Caco-2 (cell line): ENCODE measurements around the gene MYOZ1. TPM values are rescaled to one million over a fixed set of nuclear protein-coding genes. Genes with fewer than 3 reads are reported as not detected.

Source experiments
- BruUV-seq: library from RNA; stranded (reverse); fragments of 400-500 nt; replicated peaks from 2 replicates; lab custom pipeline; 2021; lab: Mats Ljungman, UMichigan
- CTCF ChIA-PET: fragments of 300-600 bp; sonication (Branson Sonifier 250); formaldehyde crosslinking; loops from one replicate; lab custom pipeline; 2022; ENCODE audit warnings: antibody characterized with exemption; lab: Charles Lee
- POLR2A ChIA-PET: fragments of 300-600 bp; sonication (Branson Sonifier 250); formaldehyde crosslinking; loops from one replicate; lab custom pipeline; 2022; ENCODE audit warnings: antibody characterized with exemption; lab: Charles Lee
- DNase-seq, 2 experiments: peaks; one replicate each; pipeline versions ENCODE4 v3.0.0 to v3.0.0-alpha.2; 2020 to 2022
- H3K27me3 ChIP-seq: replicated peaks from 2 replicates; pipeline ENCODE4 v1.6.0; 2011; ENCODE audit warnings: low read length; ENCODE audit not compliant: control insufficient read depth, insufficient read depth
- H3K36me3 ChIP-seq: 2 replicates; pipeline ENCODE4 v1.5.1; 2011; ENCODE audit warnings: low read length; ENCODE audit not compliant: control insufficient read depth, insufficient read depth
- H3K4me1 ChIP-seq: fragments of 250-450 bp; sonication (Bioruptor Pico); 2 replicates; pipeline ENCODE4 v1.5.1; 2020; ENCODE audit warnings: mild to moderate bottlenecking
- H3K4me3 ChIP-seq: 2 replicates; pipeline ENCODE4 v1.5.1; 2011; ENCODE audit warnings: low read depth, mild to moderate bottlenecking, control low read depth, low read length
- H3K9me3 ChIP-seq: fragments of 250-450 bp; sonication (Bioruptor Pico); 2 replicates; pipeline ENCODE4 v1.5.1; 2020; ENCODE audit warnings: mild to moderate bottlenecking, moderate library complexity
- H3K27ac Mint-ChIP-seq: one replicate; pipeline ENCODE4 v1.8.0; 2022; ENCODE audit warnings: mixed read lengths; ENCODE audit not compliant: unreplicated experiment
- H3K27me3 Mint-ChIP-seq: one replicate; pipeline ENCODE4 v1.8.0; 2022; ENCODE audit warnings: mixed read lengths; ENCODE audit not compliant: insufficient read depth, unreplicated experiment
- H3K36me3 Mint-ChIP-seq: one replicate; pipeline ENCODE4 v1.8.0; 2022; ENCODE audit warnings: mild to moderate bottlenecking, mixed read lengths; ENCODE audit not compliant: insufficient read depth, unreplicated experiment
- H3K4me1 Mint-ChIP-seq: one replicate; pipeline ENCODE4 v1.8.0; 2022; ENCODE audit warnings: low read depth, mixed read lengths; ENCODE audit not compliant: unreplicated experiment
- H3K4me3 Mint-ChIP-seq: one replicate; pipeline ENCODE4 v1.8.0; 2022; ENCODE audit warnings: mild to moderate bottlenecking, moderate library complexity, mixed read lengths; ENCODE audit not compliant: unreplicated experiment
- H3K9me3 Mint-ChIP-seq: one replicate; pipeline ENCODE4 v1.8.0; 2022; ENCODE audit warnings: mixed read lengths; ENCODE audit not compliant: unreplicated experiment
- CTCF ChIP-seq, 2 experiments: fragments of 200-600 bp in 1 of 2; IDR thresholded peaks; 1 replicate in 1 of 2; 2 replicates in 1 of 2; pipeline versions ENCODE4 v1.5.1 to v1.8.0; 2011 to 2022; ENCODE audit warnings: antibody characterized with exemption in 1 of 2, control low read depth in 1 of 2, inconsistent platforms in 1 of 2, low read depth in 1 of 2, low read length in 1 of 2, mild to moderate bottlenecking in 1 of 2, moderate library complexity in 1 of 2; ENCODE audit not compliant: insufficient read depth in 1 of 2, severe bottlenecking in 1 of 2, unreplicated experiment in 1 of 2
- intact Hi-C: fragments of 100-400 bp; cut with micrococcal nuclease; formaldehyde crosslinking; loops from one replicate; pipeline ENCODE4 v1.10.0; 2022; ENCODE audit not compliant: unreplicated experiment
- total RNA-seq: library from RNA; stranded (reverse); gene quantifications from 2 replicates; pipeline ENCODE4 v1.2.3, GENCODE V29; 2022

The MYOZ1 gene
- total RNA-seq, 1 experiment from 2014 or later, result 0.52 TPM

- BruUV-seq, result no TSS peak
- Mint-ChIP-seq H3K36me3 (peaks cover 4% of the 10 kb centered on the region), H3K27me3 (no peaks in the 10 kb centered on the region), H3K27ac (peak overlapping the region; percentile 7), H3K9me3 (no peaks in the 10 kb centered on the region), H3K4me1 (peaks cover 44% of the 10 kb centered on the region), H3K4me3 (no peak overlapping the region)
- no peak for DNase-seq
- Histone ChIP-seq H3K36me3 (no peaks in the 10 kb centered on the region), H3K27me3 (no peaks in the 10 kb centered on the region), H3K4me3 (peak overlapping the region; percentile 16), H3K9me3 (no peaks in the 10 kb centered on the region), H3K4me1 (peaks cover 41% of the 10 kb centered on the region)
- TF ChIP-seq CTCF (IDR thresholded peaks at IDR 0.05; ENCODE audit: insufficient read depth in 1 of 2, low read depth in 1 of 2, low read length in 1 of 2, severe bottlenecking in 1 of 2, unreplicated experiment in 1 of 2), result no peak
- intact Hi-C loops, result loop anchor here (10.0 kb wide), 1 partner anchor 233 kb away; the partner anchor contains the start of gene ANXA7
- CTCF ChIA-PET, result no interaction called here
- POLR2A ChIA-PET, result interaction anchor here (1.0 kb wide), 1 partner anchor 134 kb away, joined by 4 read pairs; the partner anchor contains the start of gene CHCHD1
Observed at GRCh38 chr10:73647211-73647874, 6.1 kb upstream of the MYOZ1 start.

GRCh38 chr10:73646598-73647041, 5.3 kb upstream of the MYOZ1 start:
- intact Hi-C loops, result loop anchor here (10.0 kb wide), 1 partner anchor 232 kb away; the partner anchor contains the start of gene ANXA7
- H3K9me3 ChIP-seq, result no peaks in the 10 kb centered on the region
- Mint-ChIP-seq H3K27ac (peak overlapping the region; percentile 7), H3K9me3 (no peaks in the 10 kb centered on the region), H3K4me1 (peaks cover 48% of the 10 kb centered on the region), H3K4me3 (no peak overlapping the region), H3K36me3 (peaks cover 7% of the 10 kb centered on the region), H3K27me3 (no peaks in the 10 kb centered on the region)
- peaks cover 41% of the 10 kb centered on the region for H3K4me1 ChIP-seq
- H3K27me3 ChIP-seq, result no peaks in the 10 kb centered on the region
- H3K4me3 ChIP-seq, result no peak overlapping the region
- DNase-seq, result no peak
- no peaks in the 10 kb centered on the region for H3K36me3 ChIP-seq
- BruUV-seq, result no TSS peak
- ChIA-PET CTCF (no interaction called here), POLR2A (no interaction called here)
- TF ChIP-seq CTCF (IDR thresholded peaks at IDR 0.05; ENCODE audit: insufficient read depth in 1 of 2, low read depth in 1 of 2, low read length in 1 of 2, severe bottlenecking in 1 of 2, unreplicated experiment in 1 of 2), result no peak

- no peaks in the 10 kb centered on the region for H3K9me3 Mint-ChIP-seq
- CTCF ChIA-PET, result interaction anchor here (5.0 kb wide), 1 partner anchor 115 kb away, joined by 52 read pairs; no protein-coding TSS in a partner anchor
- H3K4me3 Mint-ChIP-seq, result no peak overlapping the region
- Histone ChIP-seq H3K9me3 (no peaks in the 10 kb centered on the region), H3K36me3 (no peaks in the 10 kb centered on the region), H3K4me1 (peaks cover 32% of the 10 kb centered on the region), H3K27me3 (no peaks in the 10 kb centered on the region), H3K4me3 (no peak overlapping the region)
- H3K27ac Mint-ChIP-seq, result peak overlapping the region; percentile 40
- H3K27me3 Mint-ChIP-seq, result no peaks in the 10 kb centered on the region
- no peak for TF ChIP-seq CTCF (IDR thresholded peaks at IDR 0.05; ENCODE audit: insufficient read depth in 1 of 2, low read depth in 1 of 2, low read length in 1 of 2, severe bottlenecking in 1 of 2, unreplicated experiment in 1 of 2)
- no TSS peak for BruUV-seq
- H3K4me1 Mint-ChIP-seq, result peaks cover 48% of the 10 kb centered on the region
- POLR2A ChIA-PET, result no interaction called here
- H3K36me3 Mint-ChIP-seq, result peaks cover 8% of the 10 kb centered on the region
- intact Hi-C loops, result loop anchor here (10.0 kb wide), 1 partner anchor 230 kb away; the partner anchor contains the start of gene ANXA7
- no peak for DNase-seq
Observed at GRCh38 chr10:73645251-73645650, 4.0 kb upstream of the MYOZ1 start.
